ENCODE measurements around the gene NGRN. TPM values are rescaled to one million over a fixed set of nuclear protein-coding genes. Genes with fewer than 3 reads are reported as not detected.

The NGRN gene
- total RNA-seq, 1 donor from 2014 or later = 74.8 TPM

DNA sequence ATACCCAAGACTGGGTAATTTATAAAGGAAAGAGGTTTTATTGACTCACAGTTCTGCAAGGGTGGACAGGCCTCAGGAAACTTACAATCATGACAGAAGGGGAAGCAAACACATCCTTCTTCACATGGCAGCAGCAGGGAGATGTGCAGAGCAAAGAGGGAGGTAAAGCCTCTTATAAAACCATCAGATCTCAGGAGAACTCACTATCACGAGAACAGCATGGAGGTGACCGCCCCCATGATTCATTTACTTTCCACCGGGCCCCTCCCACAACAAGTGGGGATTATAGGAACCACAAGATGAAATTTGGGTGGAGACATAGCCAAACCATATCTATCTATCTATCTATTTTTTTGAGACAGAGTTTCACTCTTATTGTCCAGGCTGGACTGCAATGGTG, 26.1 kb upstream of the NGRN start:
- DNase-seq (ENCODE audit: low read depth) = no peak
- no peak overlapping the region for H3K4me3 ChIP-seq (ENCODE audit: low read depth, low read length)
- TF ChIP-seq CTCF (conservative IDR thresholded peaks at IDR 0.05; ENCODE audit: low read depth, low read length) = no peak

GRCh38 chr15:90240856-90241255, 24.6 kb upstream of the NGRN start:
- H3K4me3 ChIP-seq (ENCODE audit: low read depth, low read length) = no peak overlapping the region
- DNase-seq (ENCODE audit: low read depth) = no peak
- TF ChIP-seq CTCF (conservative IDR thresholded peaks at IDR 0.05; ENCODE audit: low read depth, low read length) = no peak

DNA sequence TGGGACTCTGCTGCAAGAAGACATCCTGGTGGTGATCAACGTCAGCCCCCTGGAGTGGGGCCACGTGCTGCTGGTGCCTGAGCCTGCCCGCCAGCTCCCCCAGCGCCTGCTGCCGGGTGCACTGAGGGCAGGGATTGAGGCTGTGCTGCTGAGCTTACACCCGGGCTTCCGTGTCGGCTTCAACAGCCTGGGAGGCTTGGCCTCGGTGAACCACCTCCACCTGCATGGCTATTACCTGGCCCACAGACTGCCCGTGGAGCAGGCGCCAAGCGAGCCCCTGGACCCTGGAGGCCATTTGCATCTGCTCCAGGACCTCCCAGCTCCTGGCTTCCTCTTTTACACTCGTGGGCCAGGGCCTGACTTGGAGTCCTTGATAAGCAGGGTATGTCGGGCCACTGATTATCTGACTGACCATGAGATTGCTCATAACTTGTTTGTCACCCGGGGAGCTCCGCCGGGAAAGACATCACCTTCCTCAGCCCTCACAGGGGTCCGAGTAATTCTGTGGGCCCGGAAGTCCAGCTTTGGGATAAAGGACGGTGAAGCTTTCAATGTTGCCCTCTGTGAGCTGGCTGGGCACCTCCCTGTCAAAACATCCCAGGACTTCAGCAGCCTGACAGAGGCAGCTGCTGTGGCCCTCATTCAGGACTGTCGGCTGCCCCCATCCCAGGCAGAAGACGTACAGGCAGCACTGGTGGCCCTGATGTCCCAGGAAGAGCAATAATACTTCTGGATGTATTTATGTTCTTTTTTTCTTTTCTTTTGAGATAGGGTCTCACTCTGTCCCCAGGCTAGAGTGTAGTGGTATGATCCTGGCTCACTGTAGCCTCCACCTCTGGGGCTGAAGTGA, 23.9 kb upstream of the NGRN start:
- H3K4me3 ChIP-seq (ENCODE audit: low read depth, low read length) = no peak overlapping the region
- no peak for TF ChIP-seq CTCF (conservative IDR thresholded peaks at IDR 0.05; ENCODE audit: low read depth, low read length)
- DNase-seq (ENCODE audit: low read depth) = no peak

DNA sequence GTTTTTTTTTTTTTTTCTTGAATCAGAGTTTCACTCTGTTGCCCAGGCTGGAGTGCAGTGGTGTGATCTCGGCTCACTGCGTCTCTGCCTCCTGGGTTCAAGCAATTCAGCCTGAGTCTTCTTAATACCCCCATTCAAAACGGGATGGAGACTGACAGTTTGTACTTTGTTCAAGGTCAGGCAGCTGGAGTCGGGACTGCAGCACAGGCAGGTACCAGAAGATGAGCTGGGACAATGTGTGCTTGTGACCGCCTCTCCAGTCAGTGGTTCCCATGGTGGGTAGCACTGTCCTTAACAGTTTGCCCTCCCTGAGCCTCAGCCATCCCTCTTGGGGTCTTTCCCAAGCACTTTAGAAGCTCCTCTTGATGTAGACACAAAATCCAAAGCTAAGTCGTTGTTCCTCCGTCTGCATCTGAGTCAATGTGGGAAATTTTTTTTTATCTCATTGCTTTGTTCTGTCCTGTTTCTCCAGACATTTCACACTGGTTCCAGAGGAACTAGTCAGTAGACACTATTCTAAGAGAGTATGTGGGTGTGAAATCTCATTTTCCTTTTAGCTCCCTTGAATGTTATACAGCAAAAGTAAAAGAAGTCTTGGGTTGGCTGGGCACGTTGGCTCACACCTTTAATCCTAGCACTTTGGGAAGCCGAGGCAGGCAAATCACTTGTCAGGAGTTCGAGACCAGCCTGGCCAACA, 21.4 kb upstream of the NGRN start:
- no peak overlapping the region for H3K4me3 ChIP-seq (ENCODE audit: low read depth, low read length)
- no peak for TF ChIP-seq CTCF (conservative IDR thresholded peaks at IDR 0.05; ENCODE audit: low read depth, low read length)
- no peak for DNase-seq (ENCODE audit: low read depth)

DNA sequence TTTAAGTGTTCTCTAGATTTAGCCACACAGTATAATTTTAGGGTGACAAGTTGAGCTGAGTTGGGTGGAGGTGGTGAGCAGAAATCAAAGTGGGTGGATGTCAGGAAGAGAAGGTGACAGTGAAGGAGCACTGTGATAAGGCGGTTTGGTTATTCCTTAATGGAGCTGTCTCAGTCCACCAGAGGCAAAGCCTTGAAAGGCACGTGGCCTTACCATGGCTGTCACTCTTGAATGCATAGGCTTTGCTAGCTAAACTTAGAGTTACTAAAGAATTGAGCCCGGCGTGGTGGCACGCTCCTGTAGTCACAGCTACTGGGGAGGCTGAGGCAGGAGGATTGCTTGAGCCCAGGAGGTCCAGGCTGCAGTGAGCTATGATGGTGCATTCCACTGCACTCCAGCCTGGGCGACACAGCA, 16.7 kb upstream of the NGRN start:
- no peak for DNase-seq (ENCODE audit: low read depth)
- peak overlapping the region; percentile 70 for H3K4me3 ChIP-seq (ENCODE audit: low read depth, low read length)
- TF ChIP-seq CTCF (conservative IDR thresholded peaks at IDR 0.05; ENCODE audit: low read depth, low read length) = no peak

DNA sequence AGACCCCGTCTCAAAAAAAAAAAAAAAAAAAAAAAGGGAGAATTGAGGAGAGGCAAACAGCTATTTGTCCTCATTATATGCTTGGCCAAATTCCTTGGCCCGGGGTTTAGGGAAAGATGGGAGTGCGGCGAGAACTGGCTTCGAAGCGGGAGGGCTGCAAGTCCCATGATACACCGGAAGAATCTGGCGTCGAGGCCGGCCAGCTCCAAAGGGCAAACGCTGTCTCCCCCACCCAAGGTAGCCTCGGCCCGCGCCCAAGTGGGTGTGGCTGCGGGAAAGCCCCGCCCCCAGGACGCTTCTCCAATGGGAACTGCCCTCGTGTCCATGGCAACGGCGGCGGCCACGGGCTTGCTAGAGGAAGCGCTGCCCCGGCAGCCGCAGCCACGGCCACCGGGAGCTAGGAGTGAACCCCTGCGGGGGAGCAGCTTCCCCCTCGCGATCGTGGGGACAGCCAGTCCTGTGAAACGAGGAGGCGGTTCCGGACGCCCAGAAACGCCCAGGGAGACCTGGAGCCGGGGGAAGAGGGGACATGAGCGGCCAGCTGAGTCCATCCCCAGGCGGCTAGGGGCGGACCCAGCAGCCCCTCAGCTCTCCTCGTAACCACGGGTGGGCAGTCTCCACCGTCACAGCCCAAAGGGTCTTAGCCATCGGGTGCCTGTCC, 16.1 kb upstream of the NGRN start, which contains the start of gene TTLL13:
Gene TTLL13 (plus strand): TSS at position 354 of the 661 bp plus-strand sequence. CDS start 1,075 bp downstream, outside the sequence.
- H3K4me3 ChIP-seq (ENCODE audit: low read depth, low read length) = peak within 1 kb of the TSS; percentile 70
- DNase-seq (ENCODE audit: low read depth) = no peak
- TF ChIP-seq CTCF (conservative IDR thresholded peaks at IDR 0.05; ENCODE audit: low read depth, low read length) = no peak

Data from epithelial cell of proximal tubule (primary cell).